ENCODE data around the gene SRR.

The SRR gene

GRCh38 chr17:2371183-2372130 lies 67.7 kb downstream of the SRR start:
- DNase-seq (ENCODE audit: low read depth in 2 of 2), result no peak

GRCh38 chr17:2372180-2372579 lies 68.4 kb downstream of the SRR start:
- DNase-seq (ENCODE audit: low read depth in 2 of 2), result no peak

- DNase-seq (ENCODE audit: low read depth in 2 of 2), result no peak
These were observed 68.9 kb downstream of the SRR start for GRCh38 chr17:2372681-2373080.

- DNase-seq (ENCODE audit: low read depth in 2 of 2), result no peak
These were observed 69.4 kb downstream of the SRR start for GRCh38 chr17:2373179-2373578.

Data from stimulated activated CD4-positive, alpha-beta T cell treated with anti-CD3 and anti-CD28 coated beads, Interleukin-1b, Interleukin-23, amount 100 ng/mL, for 4 hours (primary cell).